ENCODE measurements around the gene OSBP.
"Not testable (repeated sequence)": the region's sequence is repeated elsewhere in the genome, so short reads cannot be mapped to it uniquely, and the experiment has no call there.

Gene OSBP

GRCh38 chr11:59615637-59616395 lies at the start of gene OSBP:
TSS of gene OSBP (minus strand) at chr11:59615774. CDS start at chr11:59615664, 110 bp downstream.
- peak; percentile 94 for DNase-seq (ENCODE audit: low read depth in 2 of 2)

GRCh38 chr11:59660621-59661020 lies 45.0 kb upstream of the OSBP start:
- no peak for DNase-seq (ENCODE audit: low read depth in 2 of 2)

- DNase-seq (ENCODE audit: low read depth in 2 of 2), result no peak
These were observed 44.4 kb upstream of the OSBP start for GRCh38 chr11:59659981-59660380.

- DNase-seq (ENCODE audit: low read depth in 2 of 2), result no peak
These were observed 42.5 kb upstream of the OSBP start for GRCh38 chr11:59658036-59658435.

GRCh38 chr11:59654893-59655292 lies 39.3 kb upstream of the OSBP start:
- DNase-seq (ENCODE audit: low read depth in 2 of 2), result no peak

- DNase-seq (ENCODE audit: low read depth in 2 of 2), result no peak
These were observed 31.8 kb upstream of the OSBP start for GRCh38 chr11:59647245-59647980.

GRCh38 chr11:59644528-59644927 lies 29.0 kb upstream of the OSBP start:
- no peak for DNase-seq (ENCODE audit: low read depth in 2 of 2)

GRCh38 chr11:59643390-59643789 lies 27.8 kb upstream of the OSBP start:
- DNase-seq (ENCODE audit: low read depth in 2 of 2), result no peak

GRCh38 chr11:59641156-59641555 lies 25.6 kb upstream of the OSBP start:
- no peak for DNase-seq (ENCODE audit: low read depth in 2 of 2)

- DNase-seq (ENCODE audit: low read depth in 2 of 2), result no peak
These were observed 14.9 kb upstream of the OSBP start for GRCh38 chr11:59630493-59630892.

GRCh38 chr11:59629996-59630395 lies 14.4 kb upstream of the OSBP start:
- DNase-seq (ENCODE audit: low read depth in 2 of 2), result no peak

GRCh38 chr11:59626969-59627368 lies 11.4 kb upstream of the OSBP start:
- DNase-seq (ENCODE audit: low read depth in 2 of 2), result not testable (repeated sequence)

- DNase-seq (ENCODE audit: low read depth in 2 of 2), result no peak
These were observed 10.1 kb upstream of the OSBP start for GRCh38 chr11:59625703-59626102.

- DNase-seq (ENCODE audit: low read depth in 2 of 2), result no peak
These were observed 2.3 kb upstream of the OSBP start for GRCh38 chr11:59617876-59618275.

- DNase-seq (ENCODE audit: low read depth in 2 of 2), result no peak
These were observed 915 bp upstream of the OSBP start for GRCh38 chr11:59616396-59616982.

GRCh38 chr11:59615120-59615636 lies 396 bp downstream of the OSBP start:
- DNase-seq (ENCODE audit: low read depth in 2 of 2), result peak; percentile 27 to 33

GRCh38 chr11:59614277-59615119 lies 1.1 kb downstream of the OSBP start:
- no peak for DNase-seq (ENCODE audit: low read depth in 2 of 2)

- no peak for DNase-seq (ENCODE audit: low read depth in 2 of 2)
These were observed 3.7 kb downstream of the OSBP start for GRCh38 chr11:59611570-59612565.

- no peak for DNase-seq (ENCODE audit: low read depth in 2 of 2)
These were observed 5.3 kb downstream of the OSBP start for GRCh38 chr11:59610289-59610688.

- DNase-seq (ENCODE audit: low read depth in 2 of 2), result no peak
These were observed 7.7 kb downstream of the OSBP start for GRCh38 chr11:59607703-59608454.

Measured in stimulated activated CD8-positive, alpha-beta memory T cell treated with anti-CD3 and anti-CD28 coated beads, Interleukin-2, amount 100 ng/mL, for 1 hour (primary cell).